HL-60/S4 treated with phorbol 12-myristate 13-acetate at 8.2 ng/mL for 4 days and 3 days (cell line): ENCODE results near the gene ZBTB17.

ENCODE experiments used
- in situ Hi-C: fragments of 300-500 bp; cut with MboI; formaldehyde crosslinking; loops from 2 replicates; pipeline ENCODE4 v1.15.0; 2022; ENCODE audit warnings: low sequenced_read_pairs

Gene ZBTB17

GRCh38 chr1:15948091-15948591 is 27.8 kb downstream of the ZBTB17 start:
- in situ Hi-C loops: no loop called here

- in situ Hi-C loops: no loop called here
Measured at GRCh38 chr1:15947382-15948090, 28.4 kb downstream of the ZBTB17 start.

- in situ Hi-C loops: no loop called here
Measured at GRCh38 chr1:15946571-15947381, 29.1 kb downstream of the ZBTB17 start.

- in situ Hi-C loops: no loop called here
Measured at GRCh38 chr1:15945832-15946448, 30.0 kb downstream of the ZBTB17 start.

- in situ Hi-C loops: no loop called here
Measured at GRCh38 chr1:15945011-15945831, 30.7 kb downstream of the ZBTB17 start.

GRCh38 chr1:15944308-15945010 is 31.4 kb downstream of the ZBTB17 start:
- in situ Hi-C loops: no loop called here

- in situ Hi-C loops: no loop called here
Measured at GRCh38 chr1:15943992-15944307, 32.0 kb downstream of the ZBTB17 start.

GRCh38 chr1:15943328-15943991 is 32.4 kb downstream of the ZBTB17 start:
- in situ Hi-C loops: no loop called here

- in situ Hi-C loops: no loop called here
Measured at GRCh38 chr1:15942661-15943327, 33.1 kb downstream of the ZBTB17 start.

- in situ Hi-C loops: no loop called here
Measured at GRCh38 chr1:15941899-15942660, 33.8 kb downstream of the ZBTB17 start.

GRCh38 chr1:15941044-15941840 is 34.7 kb downstream of the ZBTB17 start:
- in situ Hi-C loops: no loop called here

- in situ Hi-C loops: no loop called here
Measured at GRCh38 chr1:15940110-15941043, 35.5 kb downstream of the ZBTB17 start.

- in situ Hi-C loops: no loop called here
Measured at GRCh38 chr1:15939181-15940109, 36.5 kb downstream of the ZBTB17 start.

- in situ Hi-C loops: no loop called here
Measured at GRCh38 chr1:15938628-15939161, 37.2 kb downstream of the ZBTB17 start.

GRCh38 chr1:15937706-15938168 is 38.2 kb downstream of the ZBTB17 start:
- in situ Hi-C loops: no loop called here
